ENCODE results near the gene CDHR2. TPM values are rescaled to one million over a fixed set of nuclear protein-coding genes. Genes with fewer than 3 reads are reported as not detected.

Gene CDHR2
- total RNA-seq, 3 donors from 2014 or later (not counting 1 experiment from before 2014, with no cell fraction given): 0.75 to 2.2 (median 1.8) TPM

DNA sequence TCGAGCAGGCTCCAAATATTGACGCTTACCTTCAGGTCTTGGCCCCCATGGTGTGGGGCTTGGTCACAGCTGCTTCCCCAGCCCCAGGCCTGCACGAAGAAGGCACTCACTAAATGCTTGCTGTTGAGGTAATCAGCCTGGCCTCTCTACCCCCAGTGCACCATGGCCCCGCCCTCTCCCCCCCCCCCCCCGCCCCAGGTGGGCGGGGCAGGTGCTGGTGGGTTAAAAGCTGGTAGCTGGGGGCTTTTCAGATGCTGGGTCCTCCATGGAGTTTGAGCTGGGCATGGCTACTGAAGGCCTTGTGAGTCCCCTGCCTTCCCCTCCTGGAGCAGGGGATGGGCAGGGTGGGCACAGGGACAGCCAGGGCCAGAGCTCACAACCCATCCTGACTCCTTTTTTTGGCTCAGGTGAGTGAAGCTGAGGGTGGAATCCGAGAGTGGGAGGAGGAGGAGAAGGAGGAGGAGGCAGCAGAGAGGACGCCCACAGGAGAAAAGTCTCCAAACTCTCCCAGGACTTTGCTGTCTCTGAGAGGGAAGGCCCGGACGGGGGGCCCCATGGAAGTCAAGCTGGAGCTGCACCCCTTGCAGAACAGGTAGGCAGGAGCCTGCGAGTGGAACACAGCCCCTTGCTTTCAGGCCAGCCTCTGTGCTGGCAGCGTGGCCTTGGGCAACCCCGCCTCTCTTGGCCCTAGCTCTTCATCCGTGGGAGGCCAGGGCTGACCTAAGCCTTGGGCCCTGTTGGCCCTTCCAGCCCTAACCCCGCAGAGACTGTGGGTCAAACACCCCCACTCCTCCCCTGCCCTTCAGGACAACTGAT is 93.7 kb downstream of the CDHR2 start:
- WGBS (ENCODE audit: insufficient coverage): 84% methylated on average over 12 of the region's 15 CpGs

DNA sequence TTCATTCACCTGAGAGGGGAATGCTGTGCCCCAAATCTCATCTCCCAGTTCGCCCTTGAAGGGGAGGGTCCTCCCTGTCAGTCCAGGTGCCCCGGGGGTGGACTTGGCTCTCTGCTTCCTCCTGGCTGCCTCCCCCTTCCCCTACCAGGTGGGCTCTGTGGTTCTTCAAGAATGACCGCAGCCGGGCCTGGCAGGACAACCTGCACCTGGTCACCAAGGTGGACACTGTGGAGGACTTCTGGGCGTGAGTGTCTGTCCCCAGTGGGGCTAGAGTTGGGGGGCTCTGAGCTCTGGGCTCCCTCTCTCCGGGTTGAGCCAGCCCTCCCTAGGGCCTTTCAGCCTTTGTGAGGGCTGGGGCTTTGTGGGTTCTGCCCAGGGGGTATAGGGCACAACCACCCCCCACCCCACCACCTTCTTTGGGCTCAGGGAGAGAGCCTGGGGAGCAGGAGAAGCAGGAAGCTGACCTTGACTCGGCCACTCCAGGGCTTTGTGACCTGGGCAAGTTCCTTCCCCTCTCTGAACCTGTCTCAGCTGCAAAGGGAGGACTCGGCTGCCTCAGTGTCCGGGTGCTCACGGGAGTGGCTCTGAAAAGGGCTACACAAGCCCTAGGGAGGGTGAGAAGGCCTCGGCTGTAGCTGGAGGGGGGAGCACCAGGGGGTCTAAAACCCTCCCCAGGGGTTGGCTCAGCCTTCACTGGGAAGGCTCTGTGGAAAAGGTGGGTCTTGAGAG is 94.5 kb downstream of the CDHR2 start:
- Mint-ChIP-seq H3K27ac (no peak overlapping the region), H3K4me3 (no peak overlapping the region), H3K27me3 (ENCODE audit: low read depth in 2 of 2) (no peaks in the 10 kb centered on the region), H3K36me3 (no peaks in the 10 kb centered on the region), H3K9me3 (no peaks in the 10 kb centered on the region), H3K4me1 (peaks cover 5 to 22% of the 10 kb centered on the region in 2 donors)
- intact Hi-C loops (cut with micrococcal nuclease): no loop called here
- Histone ChIP-seq H3K27ac (ENCODE audit: low read length) (no peak overlapping the region), H3K9me3 (ENCODE audit: control insufficient read depth, insufficient read depth, low read length) (no peaks in the 10 kb centered on the region), H3K36me3 (ENCODE audit: control insufficient read depth, insufficient read depth, low read length) (no peaks in the 10 kb centered on the region), H3K4me3 (ENCODE audit: low read length) (no peak overlapping the region), H3K27me3 (ENCODE audit: control insufficient read depth, insufficient read depth, low read length) (no peaks in the 10 kb centered on the region), H3K4me1 (ENCODE audit: control insufficient read depth, insufficient read depth, low read length) (peaks cover 20% of the 10 kb centered on the region)
- DNase-seq (no peak), ATAC-seq (no peak)
- TF ChIP-seq, protein P1, sequence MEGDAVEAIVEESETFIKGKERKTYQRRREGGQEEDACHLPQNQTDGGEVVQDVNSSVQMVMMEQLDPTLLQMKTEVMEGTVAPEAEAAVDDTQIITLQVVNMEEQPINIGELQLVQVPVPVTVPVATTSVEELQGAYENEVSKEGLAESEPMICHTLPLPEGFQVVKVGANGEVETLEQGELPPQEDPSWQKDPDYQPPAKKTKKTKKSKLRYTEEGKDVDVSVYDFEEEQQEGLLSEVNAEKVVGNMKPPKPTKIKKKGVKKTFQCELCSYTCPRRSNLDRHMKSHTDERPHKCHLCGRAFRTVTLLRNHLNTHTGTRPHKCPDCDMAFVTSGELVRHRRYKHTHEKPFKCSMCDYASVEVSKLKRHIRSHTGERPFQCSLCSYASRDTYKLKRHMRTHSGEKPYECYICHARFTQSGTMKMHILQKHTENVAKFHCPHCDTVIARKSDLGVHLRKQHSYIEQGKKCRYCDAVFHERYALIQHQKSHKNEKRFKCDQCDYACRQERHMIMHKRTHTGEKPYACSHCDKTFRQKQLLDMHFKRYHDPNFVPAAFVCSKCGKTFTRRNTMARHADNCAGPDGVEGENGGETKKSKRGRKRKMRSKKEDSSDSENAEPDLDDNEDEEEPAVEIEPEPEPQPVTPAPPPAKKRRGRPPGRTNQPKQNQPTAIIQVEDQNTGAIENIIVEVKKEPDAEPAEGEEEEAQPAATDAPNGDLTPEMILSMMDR (IDR thresholded peaks at IDR 0.05): no peak
- WGBS (ENCODE audit: insufficient coverage): 88% methylated on average over 11 of the region's 11 CpGs

More for the DNA sequence above, 93.7 kb downstream of the CDHR2 start:
- Mint-ChIP-seq H3K27ac (no peak overlapping the region), H3K9me3 (no peaks in the 10 kb centered on the region), H3K4me3 (no peak overlapping the region), H3K27me3 (ENCODE audit: low read depth in 2 of 2) (no peaks in the 10 kb centered on the region), H3K4me1 (peaks cover 0 to 15% of the 10 kb centered on the region in 2 donors), H3K36me3 (no peaks in the 10 kb centered on the region)
- H3K36me3 ChIP-seq (ENCODE audit: control insufficient read depth, insufficient read depth, low read length): no peaks in the 10 kb centered on the region
- H3K27me3 ChIP-seq (ENCODE audit: control insufficient read depth, insufficient read depth, low read length): no peaks in the 10 kb centered on the region
- intact Hi-C loops (cut with micrococcal nuclease): no loop called here
- ATAC-seq: no peak
- H3K27ac ChIP-seq (ENCODE audit: low read length): no peak overlapping the region
- TF ChIP-seq, protein P1 (IDR thresholded peaks at IDR 0.05): no peak
- no peak overlapping the region for H3K4me3 ChIP-seq (ENCODE audit: low read length)
- peaks cover 12% of the 10 kb centered on the region for H3K4me1 ChIP-seq (ENCODE audit: control insufficient read depth, insufficient read depth, low read length)
- no peak for DNase-seq
- no peaks in the 10 kb centered on the region for H3K9me3 ChIP-seq (ENCODE audit: control insufficient read depth, insufficient read depth, low read length)

DNA sequence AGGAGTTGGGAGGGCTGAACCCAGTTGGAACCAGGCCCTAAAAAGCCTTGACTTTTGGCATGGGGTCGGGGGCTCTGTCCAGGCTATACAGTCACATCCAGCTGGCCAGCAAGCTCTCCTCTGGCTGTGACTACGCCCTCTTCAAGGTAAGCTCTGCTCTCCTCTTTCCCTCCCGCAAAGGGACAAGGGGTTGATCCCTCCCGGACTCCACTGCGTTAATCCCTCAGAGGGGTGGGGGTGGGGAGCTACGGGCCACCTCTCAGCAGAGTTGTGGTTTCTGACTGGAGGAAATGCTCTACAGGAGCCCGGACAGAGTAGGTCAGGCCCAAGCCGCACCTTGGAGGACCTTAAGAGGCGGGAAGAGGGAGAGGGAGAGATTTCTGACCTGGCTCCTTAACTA is 95.2 kb downstream of the CDHR2 start:
- 80% methylated on average over 9 of the region's 9 CpGs for WGBS (ENCODE audit: insufficient coverage)
- Mint-ChIP-seq H3K27me3 (ENCODE audit: low read depth in 2 of 2) (no peaks in the 10 kb centered on the region), H3K4me1 (peaks cover 12 to 28% of the 10 kb centered on the region in 2 donors), H3K4me3 (no peak overlapping the region), H3K27ac (no peak overlapping the region), H3K9me3 (no peaks in the 10 kb centered on the region), H3K36me3 (no peaks in the 10 kb centered on the region)
- Histone ChIP-seq H3K27me3 (ENCODE audit: control insufficient read depth, insufficient read depth, low read length) (no peaks in the 10 kb centered on the region), H3K4me1 (ENCODE audit: control insufficient read depth, insufficient read depth, low read length) (peaks cover 26% of the 10 kb centered on the region), H3K9me3 (ENCODE audit: control insufficient read depth, insufficient read depth, low read length) (no peaks in the 10 kb centered on the region), H3K4me3 (ENCODE audit: low read length) (no peak overlapping the region), H3K27ac (ENCODE audit: low read length) (no peak overlapping the region), H3K36me3 (ENCODE audit: control insufficient read depth, insufficient read depth, low read length) (no peaks in the 10 kb centered on the region)
- TF ChIP-seq, protein P1 (IDR thresholded peaks at IDR 0.05): no peak
- ATAC-seq (no peak), DNase-seq (no peak)
- intact Hi-C loops (cut with micrococcal nuclease): no loop called here
